Activated gamma-delta T cell treated with anti-CD3 and anti-CD28 coated beads, Interleukin-2, amount 50 U/mL, for 16 hours (primary cell): ENCODE results near the gene MYOM1.
"Not testable (repeated sequence)": the region's sequence is repeated elsewhere in the genome, so short reads cannot be mapped to it uniquely, and the experiment has no call there.

ENCODE experiments used
- DNase-seq: peaks from one replicate; pipeline ENCODE4 v3.0.0-alpha.2; 2020; ENCODE audit warnings: low read depth

The MYOM1 gene

DNA sequence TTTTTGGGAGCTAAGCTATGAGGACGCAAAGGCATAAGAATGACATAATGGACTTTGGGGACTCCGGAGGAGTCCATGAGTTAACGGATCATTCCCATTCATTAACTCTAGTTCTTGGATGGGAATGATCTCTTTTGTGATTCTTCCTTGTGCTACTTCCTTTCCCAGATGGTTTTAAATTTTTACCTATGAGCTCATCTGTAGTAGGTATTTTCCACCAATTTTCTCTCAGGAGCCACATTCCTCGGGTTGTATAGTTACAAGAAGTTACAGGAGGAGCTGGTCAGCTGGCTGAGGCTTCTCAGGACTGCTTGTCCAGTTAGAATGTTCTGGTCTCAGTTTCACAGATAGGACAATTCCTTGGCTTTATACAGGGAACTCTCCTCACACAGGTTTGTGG is 164.0 kb downstream of the MYOM1 start:
- no peak for DNase-seq

DNA sequence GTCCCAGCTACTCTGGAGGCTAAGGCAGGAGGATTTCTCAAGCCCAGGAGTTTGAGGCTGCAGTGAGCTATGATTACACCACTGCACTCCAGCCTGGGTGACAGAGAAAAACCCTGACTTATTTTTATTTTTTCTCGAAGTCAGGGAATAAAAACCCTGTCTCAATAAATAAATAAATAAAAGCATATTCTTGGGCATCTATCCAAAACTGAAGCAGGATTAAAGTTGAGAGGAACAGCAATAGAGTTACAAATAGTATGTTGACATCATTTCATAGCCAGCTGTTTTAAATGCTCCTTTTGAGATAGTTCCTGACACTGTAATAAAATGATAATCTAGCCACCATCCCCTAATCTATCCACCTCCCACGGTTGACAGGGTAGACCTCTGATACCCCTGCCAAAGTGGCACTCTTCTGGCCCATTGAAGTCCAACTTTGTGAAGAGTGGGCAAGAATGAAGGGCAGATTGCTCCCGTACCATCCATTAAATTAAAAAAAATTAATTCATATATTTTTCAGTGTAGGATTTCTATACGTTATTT is 164.5 kb downstream of the MYOM1 start:
- no peak for DNase-seq

DNA sequence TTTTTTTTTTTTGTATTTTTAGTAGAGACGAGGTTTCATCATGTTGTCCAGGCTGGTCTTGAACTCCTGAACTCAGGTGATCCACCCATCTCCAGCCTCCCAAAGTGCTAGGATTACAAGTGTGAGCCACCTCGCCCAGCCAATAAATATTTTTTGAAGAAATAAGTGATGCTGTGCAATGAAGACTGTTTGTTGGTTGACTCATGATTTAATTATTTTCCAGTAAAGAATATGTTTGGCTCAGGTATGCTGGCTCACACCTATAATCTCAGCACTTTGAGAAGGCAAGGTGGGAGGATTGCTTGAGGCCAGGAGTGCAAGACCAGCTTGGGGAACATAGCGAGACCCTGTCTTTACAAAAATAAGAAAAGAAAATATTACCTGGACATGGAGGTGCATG is 165.0 kb downstream of the MYOM1 start:
- no peak for DNase-seq

DNA sequence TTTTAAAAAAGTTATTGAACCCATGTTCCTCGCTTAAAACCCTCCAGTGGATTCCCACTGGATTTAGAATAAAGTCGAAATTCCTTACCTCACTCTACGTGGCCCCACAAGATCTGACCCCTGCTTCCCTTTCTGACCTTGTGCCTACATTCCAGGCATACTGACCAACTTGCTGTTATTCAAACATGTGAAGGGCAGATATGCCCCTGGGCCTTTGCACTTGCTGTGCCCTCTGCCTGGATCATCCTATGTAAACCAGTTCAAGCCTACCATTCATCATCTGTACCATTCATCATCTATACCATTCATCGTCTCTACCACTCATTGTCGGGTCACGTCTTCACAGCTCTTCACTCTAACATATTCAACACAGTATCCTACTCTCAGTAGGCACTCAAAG is 165.6 kb downstream of the MYOM1 start:
- DNase-seq = no peak

DNA sequence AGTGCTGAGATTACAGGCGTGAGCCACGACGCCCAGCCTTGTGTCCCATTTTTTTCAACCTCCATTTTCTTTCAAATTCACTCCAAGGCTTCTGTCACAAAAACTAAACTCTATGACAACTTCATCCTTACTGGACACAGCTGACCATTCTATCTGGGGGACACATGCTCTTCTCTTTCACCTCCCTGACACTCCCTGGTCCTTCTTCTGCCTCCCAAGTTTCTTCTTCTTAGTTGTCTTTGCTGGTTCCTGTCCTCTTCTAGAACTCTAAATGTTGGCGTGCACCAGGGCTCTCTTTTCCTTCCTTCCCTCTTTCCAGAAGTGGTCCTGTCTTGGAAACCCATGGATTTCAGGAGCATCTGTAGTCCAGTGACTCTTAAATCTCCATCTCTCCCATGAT is 166.7 kb downstream of the MYOM1 start:
- no peak for DNase-seq

DNA sequence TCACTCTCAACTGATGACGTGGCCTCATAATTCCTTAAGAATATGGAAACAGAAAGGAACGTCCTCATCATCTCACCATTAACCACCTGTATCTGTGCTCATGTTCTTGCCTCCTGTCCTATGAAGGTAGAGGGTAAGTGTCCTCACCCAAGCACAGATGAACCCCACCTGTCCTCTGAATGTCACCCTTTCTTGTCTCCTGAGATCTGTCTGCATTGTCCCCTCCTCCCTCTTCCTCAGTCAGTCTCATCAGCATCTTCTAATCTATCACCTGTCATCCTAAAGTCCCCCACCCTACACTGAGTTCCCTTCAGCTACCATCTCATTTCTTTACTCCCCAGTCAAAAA is 167.4 kb downstream of the MYOM1 start:
- no peak for DNase-seq

DNA sequence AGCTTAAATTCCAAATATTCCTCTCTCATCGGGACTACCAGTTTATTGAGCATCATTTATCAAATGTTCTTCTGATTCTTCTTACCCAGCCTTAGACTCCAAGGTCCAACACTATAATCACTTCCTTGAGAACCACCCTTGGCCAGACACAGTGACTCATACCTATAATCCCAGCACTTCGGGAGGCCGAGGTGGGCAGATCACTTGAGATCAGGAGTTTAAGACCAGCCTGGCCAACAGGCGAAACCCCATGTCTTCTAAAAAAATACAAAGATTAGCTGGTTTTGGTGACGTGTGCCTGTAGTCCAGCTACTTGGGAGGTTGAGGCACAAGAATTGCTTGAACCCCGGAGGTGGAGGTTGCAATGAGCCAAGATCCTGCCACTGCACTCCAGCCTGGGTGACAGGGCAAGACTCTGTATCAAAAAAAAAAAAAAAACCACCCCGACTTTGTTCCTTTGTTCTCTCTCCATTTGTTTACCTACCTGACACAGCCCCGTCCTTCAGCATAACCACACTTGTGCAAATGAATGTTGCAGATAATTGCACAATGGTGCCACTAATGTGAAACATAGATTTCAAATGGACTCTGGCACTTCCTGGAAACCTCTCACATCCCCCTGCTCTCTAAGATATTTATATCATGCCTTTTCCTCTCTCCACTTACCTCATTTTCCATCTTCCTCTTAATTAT is 167.9 kb downstream of the MYOM1 start:
- no peak for DNase-seq

DNA sequence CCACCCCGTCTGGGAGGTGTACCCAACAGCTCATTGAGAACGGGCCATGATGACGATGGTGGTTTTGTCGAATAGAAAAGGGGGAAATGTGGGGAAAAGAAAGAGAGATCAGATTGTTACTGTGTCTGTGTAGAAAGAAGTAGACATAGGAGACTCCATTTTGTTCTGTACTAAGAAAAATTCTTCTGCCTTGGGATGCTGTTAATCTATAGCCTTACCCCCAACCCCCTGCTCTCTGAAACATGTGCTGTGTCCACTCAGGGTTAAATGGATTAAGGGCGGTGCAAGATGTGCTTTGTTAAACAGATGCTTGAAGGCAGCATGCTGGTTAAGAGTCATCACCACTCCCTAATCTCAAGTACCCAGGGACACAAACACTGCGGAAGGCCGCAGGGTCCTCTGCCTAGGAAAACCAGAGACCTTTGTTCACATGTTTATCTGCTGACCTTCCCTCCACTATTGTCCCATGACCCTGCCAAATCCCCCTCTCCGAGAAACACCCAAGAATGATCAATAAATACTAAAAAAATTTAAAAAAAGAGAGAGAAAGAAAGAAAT is 169.8 kb downstream of the MYOM1 start:
- not testable (repeated sequence) for DNase-seq

DNA sequence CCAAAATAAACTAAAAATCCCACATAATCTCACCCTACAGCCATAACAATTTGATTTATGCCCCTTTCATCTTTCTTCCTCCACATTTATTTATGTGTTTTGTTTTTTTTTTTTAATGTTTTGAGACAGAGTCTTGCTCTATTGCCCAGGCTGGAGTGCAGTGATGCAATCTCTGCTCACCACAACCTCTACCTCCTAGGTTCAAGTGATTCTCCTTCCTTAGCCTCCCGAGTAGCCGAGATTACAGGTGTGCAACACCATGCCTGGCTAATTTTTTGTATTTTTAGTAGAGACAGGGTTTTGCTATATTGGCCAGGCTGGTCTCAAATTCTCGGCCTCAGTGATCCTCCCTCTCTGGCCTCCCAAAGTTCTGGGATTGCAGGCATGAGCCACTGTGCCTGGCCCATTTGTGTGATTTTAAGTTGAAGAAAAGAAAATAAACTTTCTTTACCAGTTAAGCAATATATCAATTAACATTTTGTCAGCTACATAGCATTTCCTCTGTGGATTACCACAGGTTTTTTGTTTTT is 170.9 kb downstream of the MYOM1 start:
- DNase-seq = no peak

DNA sequence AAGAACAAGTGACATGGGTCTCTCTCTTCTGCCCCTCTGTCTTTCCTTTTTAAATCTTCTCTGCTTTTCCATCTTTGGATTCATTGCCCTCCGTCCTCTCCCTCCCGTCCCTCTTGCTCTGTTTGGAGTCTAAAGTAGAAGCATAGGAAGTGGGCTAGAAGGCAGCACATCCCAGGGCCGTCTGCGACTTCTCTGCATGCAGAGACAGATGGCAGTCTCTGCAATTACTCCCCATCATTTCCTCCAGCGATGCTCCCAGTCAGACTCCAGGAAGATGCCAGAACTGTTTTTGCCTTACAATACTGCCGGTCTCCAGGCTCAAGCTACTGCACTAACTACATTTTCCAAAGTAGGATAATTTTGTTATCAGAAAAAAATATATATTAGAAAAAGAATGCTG is 171.6 kb downstream of the MYOM1 start:
- no peak for DNase-seq

DNA sequence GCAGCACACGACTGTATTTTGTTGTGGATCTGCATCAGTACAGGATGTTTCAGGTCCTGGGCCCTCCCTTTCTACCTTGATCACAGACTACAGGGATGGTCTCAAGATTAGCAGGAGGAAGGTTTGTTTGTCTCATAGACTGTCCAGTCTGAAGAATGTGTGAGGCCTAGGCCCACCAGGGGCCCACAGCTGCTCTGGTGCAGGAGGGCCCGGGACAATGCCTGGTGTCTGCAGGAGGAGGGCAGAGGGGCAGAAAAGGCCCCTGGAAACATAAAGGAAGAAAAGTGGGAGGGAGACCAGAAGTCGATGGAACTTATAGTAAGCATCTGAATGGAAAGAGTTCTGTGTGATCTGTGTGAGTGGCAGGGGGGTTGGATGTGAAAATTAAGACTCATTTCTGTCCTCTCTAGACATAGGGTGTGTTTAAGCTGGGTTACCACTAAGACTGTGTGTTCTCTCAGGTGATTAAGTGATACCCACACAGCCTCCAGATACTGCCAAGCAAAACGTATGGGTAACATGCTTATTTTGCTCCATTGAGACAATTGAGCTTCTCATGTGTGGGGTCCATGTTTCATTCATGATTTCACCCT is 173.5 kb downstream of the MYOM1 start:
- no peak for DNase-seq

DNA sequence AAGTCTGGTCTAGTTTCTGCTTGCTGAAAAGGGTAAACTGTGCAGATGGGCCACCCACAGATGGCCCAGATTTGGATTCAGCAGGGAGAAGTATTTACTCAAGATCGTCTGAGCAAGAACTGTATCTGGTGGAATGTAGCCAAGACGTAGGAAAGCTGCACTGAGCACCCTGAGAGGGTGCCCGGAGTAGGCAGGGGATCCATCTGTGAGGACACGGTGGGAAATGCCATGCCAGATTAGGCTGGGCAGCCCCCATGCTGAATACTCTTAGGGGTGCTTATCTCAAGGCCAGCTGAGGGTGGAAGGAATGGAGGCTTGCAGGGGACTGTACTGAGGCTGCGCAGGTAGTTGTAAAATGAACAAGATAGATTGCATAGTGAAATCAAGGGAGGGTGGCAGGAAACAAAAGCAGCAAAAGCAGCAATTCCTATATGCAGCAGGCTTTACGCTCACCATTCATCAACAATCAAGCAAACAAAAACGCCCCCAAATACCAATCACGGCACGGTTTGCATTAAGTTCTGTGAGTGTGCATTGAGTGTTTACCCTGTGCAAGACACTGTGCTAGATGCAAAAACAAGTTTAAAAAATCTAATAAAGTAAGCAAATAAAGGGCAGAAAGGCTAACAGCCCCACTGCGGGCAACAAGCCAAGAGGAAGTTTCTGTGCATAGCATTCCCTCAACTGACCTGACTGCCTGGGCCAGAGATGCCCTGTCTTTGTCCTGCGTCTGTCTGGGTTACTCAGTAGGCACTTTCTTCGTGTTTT is 174.7 kb downstream of the MYOM1 start:
- DNase-seq = no peak

DNA sequence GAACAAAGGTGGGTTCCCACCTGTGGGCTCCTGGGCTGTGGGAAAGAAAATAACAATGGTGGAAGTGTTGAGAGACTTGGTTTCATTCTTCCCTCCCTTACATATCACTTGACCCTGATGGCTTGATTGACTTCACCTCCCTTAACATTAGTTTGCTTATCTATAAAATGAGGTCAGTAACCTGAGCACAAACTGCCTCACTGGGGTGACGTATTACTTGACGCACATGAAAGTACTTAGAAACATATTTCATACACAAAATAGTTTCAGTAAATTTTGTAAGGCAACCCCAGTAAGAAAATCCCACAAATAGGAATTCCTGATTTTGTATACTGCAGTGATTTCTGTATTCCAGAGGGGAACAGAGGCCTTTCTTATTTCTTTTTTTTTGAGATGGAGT is 177.4 kb downstream of the MYOM1 start:
- DNase-seq = no peak

DNA sequence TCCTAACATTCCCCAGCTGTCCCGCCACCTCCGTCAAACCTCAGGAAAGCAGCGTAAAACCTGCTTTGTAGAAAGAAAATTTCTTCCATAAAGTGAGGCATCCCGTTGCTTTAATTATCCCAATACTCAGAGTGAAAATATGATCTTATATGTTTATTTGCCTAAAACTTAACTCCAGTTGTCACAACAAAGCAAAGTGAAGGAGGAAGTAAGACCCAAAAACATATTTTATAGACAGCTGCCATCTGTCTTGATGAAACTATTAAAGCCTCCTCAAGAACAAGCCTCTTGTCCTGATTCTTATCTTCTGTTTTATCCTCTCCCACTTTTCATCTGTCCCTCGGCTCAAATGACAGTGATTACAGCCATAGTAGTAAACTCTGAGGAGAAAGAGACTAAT is 177.9 kb downstream of the MYOM1 start:
- no peak for DNase-seq

DNA sequence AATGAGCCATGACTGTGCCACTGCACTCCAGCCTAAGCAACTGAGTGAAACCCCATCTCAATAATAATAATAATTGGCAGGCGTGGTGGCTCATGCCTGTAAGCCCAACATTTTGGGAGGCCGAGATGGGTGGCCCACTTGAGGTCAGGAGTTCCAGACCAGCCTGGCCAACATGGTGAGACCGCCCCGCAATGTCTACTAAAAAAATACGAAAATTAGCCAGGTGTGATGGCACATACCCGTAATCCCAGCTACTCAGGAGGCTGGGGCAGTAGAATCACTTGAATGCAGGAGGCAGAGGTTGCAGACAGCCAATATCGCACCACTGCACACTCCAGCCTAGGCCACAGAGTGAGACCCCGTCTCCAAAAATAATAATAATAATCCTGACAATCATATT is 178.9 kb downstream of the MYOM1 start:
- DNase-seq = no peak

DNA sequence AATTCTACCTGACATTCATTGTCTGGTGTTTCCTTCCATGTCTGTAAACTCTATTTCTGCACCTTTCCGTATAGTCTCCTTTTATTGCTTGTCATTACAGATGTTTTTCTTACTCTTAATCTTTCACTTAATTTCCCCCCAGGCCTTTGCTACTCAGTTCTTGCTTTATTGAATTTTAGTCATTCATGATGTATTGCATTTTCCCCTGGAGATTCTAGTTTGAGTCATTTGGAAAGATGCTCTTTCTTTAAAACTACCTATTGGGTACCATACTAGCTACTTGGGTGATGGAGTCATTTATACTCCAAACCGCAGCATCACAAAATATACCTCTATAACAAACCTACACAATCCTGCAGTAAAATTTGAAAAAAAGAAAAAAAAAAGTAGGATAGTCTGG is 179.6 kb downstream of the MYOM1 start:
- DNase-seq = no peak

DNA sequence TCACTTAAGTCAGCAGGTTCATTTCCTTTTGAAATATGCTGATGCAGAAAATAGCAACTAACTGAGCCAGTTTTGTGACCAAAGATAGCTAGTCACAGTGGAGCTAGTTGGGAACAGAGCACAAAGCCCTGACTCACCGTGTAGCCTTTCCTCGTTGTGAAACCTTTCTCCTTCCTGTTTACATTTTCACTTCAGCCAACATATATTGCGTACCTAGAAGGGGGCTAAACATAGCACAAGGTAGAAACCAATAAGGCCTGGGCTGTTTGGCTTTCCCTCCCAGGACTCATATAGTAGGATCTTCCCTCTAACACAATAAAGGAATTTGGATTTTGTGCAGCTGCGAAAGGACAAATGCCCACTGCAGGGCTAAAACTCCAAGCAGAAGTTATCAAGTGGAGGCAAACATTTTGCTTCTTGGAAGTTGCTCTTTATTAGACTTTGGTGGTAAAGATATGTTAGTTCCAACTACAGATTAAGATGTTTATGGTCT is 182.3 kb downstream of the MYOM1 start:
- no peak for DNase-seq

DNA sequence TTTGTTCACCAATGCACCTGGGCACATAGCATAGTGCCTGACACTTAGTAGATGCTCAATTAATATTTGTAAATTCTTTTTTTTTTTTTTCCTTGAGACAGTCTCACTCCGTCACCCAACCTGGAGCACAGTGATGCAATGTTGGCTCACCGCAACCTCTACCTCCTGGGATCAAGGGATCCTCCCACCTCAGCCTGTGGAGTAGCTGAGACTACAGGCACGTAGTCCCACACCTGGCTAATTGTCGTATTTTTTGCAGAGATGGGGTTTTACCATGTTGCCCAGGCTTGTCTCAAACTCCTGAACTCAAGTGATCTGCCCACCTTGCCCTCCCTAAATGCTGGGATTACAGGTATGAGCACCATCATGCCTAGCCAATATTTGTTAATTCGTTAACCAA is 183.7 kb downstream of the MYOM1 start:
- no peak for DNase-seq

DNA sequence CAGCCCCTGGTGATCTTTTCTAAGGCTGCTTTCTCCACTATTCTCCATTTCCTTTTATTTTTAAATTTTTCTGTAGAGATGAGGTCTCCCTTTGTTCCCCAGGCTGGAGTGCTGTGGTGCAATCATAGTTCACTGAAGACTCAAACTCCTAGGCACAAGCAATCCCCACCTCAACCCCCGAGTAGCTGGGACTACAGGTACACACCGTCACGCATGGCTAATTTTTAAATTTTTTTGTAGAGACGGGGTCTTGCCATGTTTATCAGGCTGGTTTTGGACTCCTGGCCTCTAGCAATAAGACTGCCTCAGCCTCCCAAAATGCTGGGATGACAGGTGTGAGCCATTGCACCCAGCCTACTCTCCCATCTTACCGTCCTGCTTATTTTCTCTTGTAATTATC is 184.1 kb downstream of the MYOM1 start:
- no peak for DNase-seq

DNA sequence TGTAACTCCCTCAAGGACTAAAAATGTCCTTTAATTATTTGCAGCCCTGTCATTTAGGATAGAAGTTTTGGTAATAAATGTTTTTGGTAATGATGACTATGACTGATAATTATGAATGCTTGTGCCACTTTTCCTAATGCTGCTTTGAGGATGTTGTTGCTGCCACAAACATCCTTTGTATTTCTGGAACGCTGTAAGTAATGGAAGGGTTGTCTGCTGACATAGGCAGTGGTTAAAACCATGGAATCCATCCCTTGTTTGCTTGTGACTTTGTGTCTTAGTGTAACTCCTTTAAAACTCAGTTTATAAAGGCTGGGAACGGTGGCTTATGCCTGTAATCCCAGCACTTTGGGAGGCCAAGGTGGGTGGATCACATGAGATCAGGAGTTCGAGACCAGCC is 187.0 kb downstream of the MYOM1 start:
- DNase-seq = no peak

DNA sequence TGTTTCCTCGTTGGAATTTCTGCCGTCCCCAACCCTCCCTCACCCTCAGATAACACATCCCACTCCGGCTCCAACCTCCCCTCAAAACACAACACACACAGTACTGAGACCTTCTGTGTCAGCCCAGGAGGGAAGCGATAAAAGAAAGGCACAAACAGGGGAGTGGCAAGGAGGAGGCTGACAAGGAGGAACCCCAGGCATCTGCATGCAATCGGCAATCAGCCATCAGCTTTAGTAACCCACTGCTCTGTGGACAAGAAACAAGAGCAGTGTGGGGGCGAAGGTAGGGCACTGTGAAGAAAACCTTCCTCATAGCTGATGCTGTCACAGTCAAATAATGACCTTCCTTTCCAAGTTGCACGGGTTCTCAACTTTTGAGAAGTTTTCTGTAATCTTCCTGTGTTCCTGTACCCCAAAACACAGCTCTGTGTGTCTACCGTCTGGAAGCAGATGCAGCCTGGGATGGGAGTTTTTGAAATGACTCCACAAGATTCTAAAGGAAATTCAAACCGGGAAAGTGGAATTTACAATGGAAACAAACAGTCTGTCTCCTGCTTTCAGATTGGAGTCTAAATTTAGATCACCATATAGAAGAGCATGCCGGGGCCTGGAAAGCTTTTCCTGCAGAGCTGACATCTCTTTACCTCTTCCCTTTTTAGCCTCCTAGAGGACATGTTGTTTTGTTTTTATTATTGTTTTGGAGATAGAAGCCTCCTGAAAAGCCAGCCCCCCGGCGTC is 190.4 kb downstream of the MYOM1 start:
- no peak for DNase-seq

DNA sequence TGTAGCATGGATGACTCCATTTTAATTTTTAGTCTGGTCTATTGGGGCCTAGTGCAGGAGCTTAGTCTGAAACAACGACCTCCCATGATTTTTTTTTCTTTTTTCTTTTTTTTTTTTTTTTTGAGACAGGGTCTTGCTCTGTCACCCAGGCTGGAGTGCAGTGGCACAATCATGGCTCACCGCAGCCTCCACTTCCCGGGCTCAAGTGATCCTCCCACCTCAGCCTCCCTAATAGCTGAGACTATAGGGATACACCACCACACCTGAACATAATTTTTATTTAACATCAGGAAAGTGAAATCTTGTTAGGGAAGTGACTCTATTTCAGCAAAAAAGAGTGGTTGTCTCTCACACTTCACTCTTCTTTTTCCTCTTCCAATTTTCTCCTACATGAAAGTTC is 191.7 kb downstream of the MYOM1 start:
- DNase-seq = not testable (repeated sequence)
